Activated T-cell treated with anti-CD3 and anti-CD28 coated beads, Interleukin-2, amount 50 U/mL, for 4 hours (primary cell): ENCODE data around the gene NRP1. TPM values are rescaled to one million over a fixed set of nuclear protein-coding genes. Genes with fewer than 3 reads are reported as not detected.

Experiments used
- ATAC-seq, 2 donors: fragments of 200-7000 bp; cut with Tn5 transposase; one replicate each; pipeline ENCODE4 v1.10.0; 2021
- DNase-seq: peaks from one replicate; pipeline ENCODE4 v3.0.0-alpha.2; 2020
- H3K27me3 Mint-ChIP-seq: one replicate; pipeline ENCODE4 v1.8.0; 2021; ENCODE audit warnings: low read depth, mixed read lengths
- H3K36me3 Mint-ChIP-seq: one replicate; pipeline ENCODE4 v1.8.0; 2022; ENCODE audit warnings: mixed read lengths; ENCODE audit not compliant: insufficient read depth
- H3K4me1 Mint-ChIP-seq: one replicate; pipeline ENCODE4 v1.8.0; 2021; ENCODE audit warnings: low read depth, mixed read lengths
- H3K4me3 Mint-ChIP-seq: one replicate; pipeline ENCODE4 v1.8.0; 2021; ENCODE audit warnings: mild to moderate bottlenecking, moderate library complexity, mixed read lengths
- H3K9me3 Mint-ChIP-seq: one replicate; pipeline ENCODE4 v1.8.0; 2021; ENCODE audit warnings: mixed read lengths
- total RNA-seq, 3 donors: library from RNA; stranded (reverse); gene quantifications; one replicate each; pipeline ENCODE4 v1.2.1, GENCODE V29; 2021

NRP1 gene
- total RNA-seq, 3 donors from 2014 or later: 3.5 to 4.5 (median 4.0) TPM

DNA sequence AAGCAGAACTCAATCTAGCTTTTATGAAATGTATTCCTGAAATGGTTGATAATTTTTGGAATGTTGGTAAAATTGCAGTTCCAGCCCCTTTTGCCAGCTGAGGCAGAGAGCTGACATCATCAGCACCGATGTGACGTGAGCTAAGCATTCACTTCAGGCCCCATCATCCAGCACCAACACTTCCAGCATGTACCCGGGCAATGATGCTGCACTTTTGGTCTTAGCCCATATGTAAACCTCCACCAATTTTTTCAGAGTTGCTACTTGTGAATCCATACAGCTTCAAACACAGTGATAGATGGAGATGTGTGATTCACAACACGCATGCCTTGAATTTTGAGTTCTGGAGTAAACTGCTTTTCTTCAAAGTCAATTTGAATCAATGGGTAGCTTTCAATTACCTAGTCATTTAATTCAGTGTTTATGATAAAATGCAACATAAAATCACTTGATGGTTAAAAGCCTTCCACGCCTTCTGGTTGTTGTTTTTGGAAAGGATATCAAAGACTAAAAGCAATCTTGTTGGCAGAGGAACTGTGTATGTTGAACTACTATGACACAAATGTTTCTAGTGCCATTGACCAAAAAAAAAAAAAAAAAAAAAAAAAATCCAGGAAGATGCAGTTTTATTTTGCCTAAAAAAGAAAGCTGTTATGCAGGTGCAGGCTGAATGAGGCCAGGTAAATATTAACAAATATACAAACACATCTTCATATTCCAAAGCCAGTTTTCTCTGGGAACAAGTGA, 73.9 kb downstream of the NRP1 start:
- peaks cover 4% of the 10 kb centered on the region for H3K27me3 Mint-ChIP-seq
- no peaks in the 10 kb centered on the region for H3K9me3 Mint-ChIP-seq
- H3K4me3 Mint-ChIP-seq: no peak overlapping the region

DNA sequence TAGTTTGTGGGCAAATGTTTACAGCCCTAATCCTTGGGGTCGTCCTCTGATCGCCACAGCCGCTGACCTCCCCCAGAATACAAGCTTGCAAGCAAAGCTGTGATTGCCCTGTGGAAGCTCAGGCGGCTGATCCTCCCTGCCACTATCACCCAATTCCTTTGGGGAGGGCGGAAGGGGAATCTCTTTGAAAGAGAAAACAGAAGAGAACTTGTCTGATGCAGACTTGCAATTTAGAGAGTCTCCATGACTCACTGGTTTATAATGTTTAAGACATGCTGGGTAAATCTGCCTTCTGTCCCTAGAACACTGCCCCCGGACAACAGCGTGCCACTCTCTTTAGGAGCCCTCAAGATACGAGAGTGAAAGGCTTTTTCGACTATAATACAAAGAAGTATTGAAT, 75.5 kb downstream of the NRP1 start:
- Mint-ChIP-seq H3K4me3 (no peak overlapping the region), H3K27me3 (peaks cover 4% of the 10 kb centered on the region), H3K36me3 (no peaks in the 10 kb centered on the region), H3K9me3 (no peaks in the 10 kb centered on the region), H3K4me1 (peaks cover 8% of the 10 kb centered on the region)
- DNase-seq: no peak
- ATAC-seq: no peak

More for the DNA sequence above, 73.9 kb downstream of the NRP1 start:
- DNase-seq (no peak), ATAC-seq (no peak)
- Mint-ChIP-seq H3K36me3 (no peaks in the 10 kb centered on the region), H3K4me1 (peaks cover 22% of the 10 kb centered on the region)

DNA sequence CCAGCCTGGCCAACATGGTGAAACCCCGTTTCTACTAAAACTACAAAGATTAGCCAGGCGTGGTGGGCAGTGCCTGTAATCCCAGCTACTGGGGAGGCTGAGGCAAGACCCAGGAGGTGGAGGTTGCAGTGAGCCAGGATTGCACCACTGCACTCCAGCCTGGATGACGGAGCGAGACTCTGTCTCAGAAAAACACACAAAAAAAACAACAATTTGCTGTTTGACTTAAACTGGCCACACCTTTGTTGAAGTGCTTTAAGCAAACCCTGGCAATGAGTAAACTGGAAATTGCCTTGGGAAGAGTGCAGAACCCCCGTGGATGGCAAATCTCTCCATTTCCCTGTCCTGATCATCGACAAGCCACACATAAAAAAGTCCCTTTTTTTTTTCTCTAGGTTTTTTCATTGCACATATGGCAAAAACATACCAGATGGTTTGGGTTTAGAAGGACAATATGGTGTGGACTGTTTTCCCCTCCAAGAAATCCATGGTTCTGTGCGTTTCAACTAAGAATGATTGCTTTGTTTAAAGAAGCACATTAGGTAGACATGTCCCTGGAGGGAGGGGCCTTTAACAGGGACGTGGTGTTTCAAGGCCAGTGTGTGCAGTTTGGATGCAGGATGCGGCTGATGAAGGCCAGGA, 76.9 kb downstream of the NRP1 start:
- Mint-ChIP-seq H3K27me3 (peaks cover 4% of the 10 kb centered on the region), H3K36me3 (no peaks in the 10 kb centered on the region), H3K9me3 (no peaks in the 10 kb centered on the region), H3K4me1 (peaks cover 11% of the 10 kb centered on the region), H3K4me3 (no peak overlapping the region)
- DNase-seq: no peak
- ATAC-seq: no peak

DNA sequence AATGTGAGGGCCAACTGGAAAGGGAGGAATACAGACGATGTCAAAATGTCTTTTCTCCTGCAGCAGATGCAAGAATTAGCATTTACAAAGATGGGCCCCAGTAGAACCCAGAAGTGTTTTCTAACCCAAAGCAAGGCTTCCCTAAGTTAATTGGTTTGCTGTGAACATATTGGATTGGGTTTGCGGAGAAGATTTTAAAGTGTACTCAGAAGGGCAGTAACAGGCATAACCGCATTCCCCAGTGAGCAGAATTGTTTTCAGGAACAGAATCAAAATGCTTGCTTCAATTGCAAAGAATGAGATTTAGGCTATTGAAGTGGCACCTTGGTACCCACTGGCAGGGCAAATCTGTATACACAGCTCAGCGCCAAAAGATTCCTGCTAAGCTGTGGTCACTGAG, 78.0 kb downstream of the NRP1 start:
- Mint-ChIP-seq H3K36me3 (no peaks in the 10 kb centered on the region), H3K9me3 (no peaks in the 10 kb centered on the region)

DNA sequence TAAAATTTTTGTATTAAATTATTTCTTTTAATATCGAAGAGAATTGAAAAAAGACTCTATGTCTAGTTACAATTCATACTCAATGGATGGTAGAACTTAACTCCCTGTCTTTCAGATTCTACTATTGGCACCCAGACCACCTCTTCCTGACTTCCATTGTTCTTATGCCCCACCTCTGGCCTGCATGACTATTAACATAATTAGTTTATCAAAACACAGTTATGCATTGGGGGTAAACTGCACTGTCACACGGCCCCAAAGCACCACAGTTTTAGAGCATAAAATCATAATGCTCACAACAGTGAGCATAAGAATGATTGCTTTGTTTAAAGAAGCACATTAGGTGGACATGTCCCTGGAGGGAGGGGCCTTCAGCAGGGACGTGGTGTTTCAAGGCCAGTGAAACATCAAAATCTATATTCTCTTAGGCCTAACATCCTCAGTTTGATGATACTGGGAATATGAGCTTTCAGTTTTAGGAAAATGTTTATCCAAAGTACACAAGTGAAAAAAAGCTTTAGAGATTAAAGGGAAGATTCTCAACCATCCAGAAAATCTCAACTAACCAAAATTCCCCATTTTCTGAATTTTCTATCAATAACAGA, 79.8 kb downstream of the NRP1 start:
- ATAC-seq (no peak), DNase-seq (no peak)
- Mint-ChIP-seq H3K36me3 (no peaks in the 10 kb centered on the region), H3K27me3 (peaks cover 2% of the 10 kb centered on the region), H3K4me3 (no peak overlapping the region), H3K4me1 (peaks cover 33% of the 10 kb centered on the region), H3K9me3 (peaks cover 3% of the 10 kb centered on the region)

More for the DNA sequence above, 78.0 kb downstream of the NRP1 start:
- ATAC-seq (no peak), DNase-seq (no peak)
- Mint-ChIP-seq H3K27me3 (no peaks in the 10 kb centered on the region), H3K4me3 (no peak overlapping the region), H3K4me1 (peaks cover 21% of the 10 kb centered on the region)

DNA sequence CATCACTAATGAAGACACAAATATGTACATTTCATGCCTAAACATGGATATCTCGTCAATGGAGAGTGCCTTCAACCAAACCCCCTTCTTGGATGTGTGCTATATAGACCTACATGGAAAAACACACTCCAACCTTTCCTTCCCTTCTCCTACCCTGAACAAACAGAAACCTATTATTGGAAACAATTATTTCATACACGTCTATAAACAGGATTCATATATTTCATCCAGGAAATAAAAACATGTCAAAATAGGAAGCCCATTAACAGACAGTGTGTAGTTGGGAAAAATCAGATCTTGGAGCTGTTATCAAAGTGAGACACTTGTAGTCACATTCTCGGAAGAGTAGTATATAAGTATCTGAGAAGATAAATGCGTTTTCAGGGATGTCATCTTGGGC, 81.1 kb downstream of the NRP1 start:
- Mint-ChIP-seq H3K36me3 (no peaks in the 10 kb centered on the region), H3K4me1 (peaks cover 46% of the 10 kb centered on the region), H3K4me3 (no peak overlapping the region), H3K27me3 (peaks cover 2% of the 10 kb centered on the region), H3K9me3 (peaks cover 3% of the 10 kb centered on the region)
- ATAC-seq: no peak
- no peak for DNase-seq

DNA sequence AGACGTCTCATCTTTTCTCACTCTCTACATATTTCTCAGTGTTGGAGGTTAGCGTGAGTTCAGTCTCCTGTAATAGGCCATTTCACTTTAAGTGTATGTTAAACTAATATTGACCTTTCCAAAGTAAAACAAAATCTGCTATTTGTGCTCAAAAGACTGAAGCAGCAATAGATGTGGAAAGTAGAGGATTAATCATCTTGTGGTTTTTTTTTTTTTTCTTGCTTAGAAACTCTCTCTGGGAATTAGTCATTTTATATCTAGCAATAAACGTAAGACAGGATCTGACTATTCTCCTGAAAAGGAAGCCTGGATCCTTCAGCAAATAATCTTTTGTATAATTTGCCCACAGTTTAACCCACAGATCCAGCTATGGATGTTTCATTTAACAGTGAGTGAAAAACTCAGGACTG, 81.7 kb downstream of the NRP1 start:
- DNase-seq (no peak), ATAC-seq (peak; percentile 71 to 72)
- Mint-ChIP-seq H3K4me3 (no peak overlapping the region), H3K4me1 (peaks cover 52% of the 10 kb centered on the region), H3K9me3 (peaks cover 3% of the 10 kb centered on the region), H3K36me3 (no peaks in the 10 kb centered on the region), H3K27me3 (peaks cover 2% of the 10 kb centered on the region)

DNA sequence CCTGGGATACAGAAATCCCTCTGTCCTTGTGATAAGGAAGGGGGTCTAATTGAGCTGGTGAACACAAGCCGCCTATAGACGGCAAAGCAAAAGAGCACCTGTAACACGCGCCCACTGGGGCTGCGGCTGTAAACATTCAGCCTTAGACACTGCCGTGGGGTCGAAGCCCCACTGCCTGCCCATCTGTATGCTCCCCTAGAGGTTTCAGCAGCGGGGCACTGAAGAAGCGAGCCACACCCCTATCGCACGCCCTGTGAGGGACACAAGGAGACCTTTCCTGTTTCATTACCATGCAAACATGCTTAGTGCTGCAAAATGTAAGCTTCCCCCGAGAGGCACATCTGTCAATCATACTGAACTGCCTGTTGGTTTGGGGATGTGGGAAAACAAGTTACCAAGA, 82.1 kb downstream of the NRP1 start:
- H3K27me3 Mint-ChIP-seq: peaks cover 2% of the 10 kb centered on the region

DNA sequence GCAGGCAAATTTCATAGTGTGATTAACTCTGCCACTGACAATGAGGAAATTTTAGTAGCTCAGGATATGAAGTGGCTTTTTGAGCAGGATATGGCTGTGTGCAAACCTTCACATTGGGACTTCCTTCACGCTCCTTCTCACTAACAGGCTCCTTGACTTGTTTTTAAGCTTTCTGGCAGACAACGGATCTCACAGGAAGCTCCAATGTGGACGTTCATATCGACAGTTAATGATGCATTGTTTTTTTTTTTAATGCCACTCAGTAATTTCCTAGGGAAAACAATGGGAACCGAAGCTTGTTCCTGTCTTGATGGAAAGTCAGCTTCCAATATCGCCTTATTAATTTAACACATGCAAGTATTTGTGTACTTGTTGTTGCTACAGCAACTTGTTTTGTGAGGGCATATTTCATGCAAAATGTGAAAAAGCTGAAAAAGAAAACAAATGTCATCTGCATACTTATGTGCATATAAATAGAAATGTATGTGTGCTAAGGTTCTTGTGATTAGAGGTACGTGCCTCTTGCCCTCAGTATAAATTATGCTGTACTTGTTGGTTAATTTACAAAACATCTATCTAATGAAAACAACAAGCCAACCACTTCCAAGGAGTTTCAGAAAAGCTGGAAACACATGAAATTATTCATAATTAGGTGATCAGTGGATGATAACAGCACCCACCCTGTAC, 84.7 kb downstream of the NRP1 start:
- Mint-ChIP-seq H3K27me3 (peaks cover 2% of the 10 kb centered on the region), H3K4me3 (peak overlapping the region; percentile 33), H3K4me1 (peaks cover 68% of the 10 kb centered on the region), H3K36me3 (no peaks in the 10 kb centered on the region), H3K9me3 (peaks cover 3% of the 10 kb centered on the region)
- DNase-seq (no peak), ATAC-seq (no peak)

More for the DNA sequence above, 82.1 kb downstream of the NRP1 start:
- no peak for DNase-seq
- Mint-ChIP-seq H3K4me1 (peaks cover 56% of the 10 kb centered on the region), H3K36me3 (no peaks in the 10 kb centered on the region), H3K4me3 (no peak overlapping the region), H3K9me3 (peaks cover 3% of the 10 kb centered on the region)
- ATAC-seq: no peak

DNA sequence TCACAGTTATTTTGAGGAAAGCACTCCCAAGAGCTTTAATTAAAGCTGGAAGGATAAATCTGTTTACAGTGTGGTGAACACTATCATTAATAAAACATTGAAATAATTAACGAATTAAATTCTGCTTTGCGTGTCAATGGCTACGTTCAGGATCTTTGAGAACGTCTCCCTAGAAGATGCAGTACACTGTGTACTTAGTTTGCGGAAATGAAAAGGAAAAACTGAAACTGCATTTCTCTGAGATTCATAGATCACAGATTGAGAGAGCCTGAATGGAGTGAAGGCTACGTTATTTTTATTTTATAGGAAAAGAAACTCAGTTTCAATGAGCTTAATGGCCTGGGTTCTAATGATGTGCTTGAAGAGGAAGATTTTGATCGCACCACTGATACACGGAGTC, 85.3 kb downstream of the NRP1 start:
- ATAC-seq: no peak
- H3K9me3 Mint-ChIP-seq: peaks cover 3% of the 10 kb centered on the region
- no peak for DNase-seq
- no peaks in the 10 kb centered on the region for H3K36me3 Mint-ChIP-seq
- peaks cover 72% of the 10 kb centered on the region for H3K4me1 Mint-ChIP-seq
- H3K4me3 Mint-ChIP-seq: peak overlapping the region; percentile 33
- peaks cover 2% of the 10 kb centered on the region for H3K27me3 Mint-ChIP-seq

DNA sequence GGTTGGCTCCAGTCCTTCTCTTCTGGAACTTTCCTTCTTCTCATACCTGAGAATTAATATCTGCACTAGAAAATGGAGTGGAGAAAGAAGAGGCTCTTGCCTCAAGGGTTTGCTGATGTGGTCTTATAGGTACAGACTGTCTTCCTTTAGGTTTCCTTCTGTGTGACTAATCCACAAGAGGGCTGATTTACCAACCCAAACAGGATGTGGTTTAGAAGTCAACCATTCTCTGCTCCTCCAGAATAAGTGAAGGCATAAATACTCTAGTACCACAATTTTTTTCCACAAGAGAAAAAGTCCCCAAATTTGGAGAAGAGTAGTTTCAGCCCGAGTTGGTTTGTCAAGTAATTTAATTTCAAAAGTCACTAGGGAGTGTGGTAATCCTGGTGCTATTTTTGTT, 85.8 kb downstream of the NRP1 start:
- Mint-ChIP-seq H3K9me3 (peaks cover 3% of the 10 kb centered on the region), H3K27me3 (peaks cover 2% of the 10 kb centered on the region), H3K4me3 (peak overlapping the region; percentile 16), H3K36me3 (no peaks in the 10 kb centered on the region), H3K4me1 (peaks cover 72% of the 10 kb centered on the region)
- ATAC-seq (peak; percentile 85 to 89), DNase-seq (no peak)

DNA sequence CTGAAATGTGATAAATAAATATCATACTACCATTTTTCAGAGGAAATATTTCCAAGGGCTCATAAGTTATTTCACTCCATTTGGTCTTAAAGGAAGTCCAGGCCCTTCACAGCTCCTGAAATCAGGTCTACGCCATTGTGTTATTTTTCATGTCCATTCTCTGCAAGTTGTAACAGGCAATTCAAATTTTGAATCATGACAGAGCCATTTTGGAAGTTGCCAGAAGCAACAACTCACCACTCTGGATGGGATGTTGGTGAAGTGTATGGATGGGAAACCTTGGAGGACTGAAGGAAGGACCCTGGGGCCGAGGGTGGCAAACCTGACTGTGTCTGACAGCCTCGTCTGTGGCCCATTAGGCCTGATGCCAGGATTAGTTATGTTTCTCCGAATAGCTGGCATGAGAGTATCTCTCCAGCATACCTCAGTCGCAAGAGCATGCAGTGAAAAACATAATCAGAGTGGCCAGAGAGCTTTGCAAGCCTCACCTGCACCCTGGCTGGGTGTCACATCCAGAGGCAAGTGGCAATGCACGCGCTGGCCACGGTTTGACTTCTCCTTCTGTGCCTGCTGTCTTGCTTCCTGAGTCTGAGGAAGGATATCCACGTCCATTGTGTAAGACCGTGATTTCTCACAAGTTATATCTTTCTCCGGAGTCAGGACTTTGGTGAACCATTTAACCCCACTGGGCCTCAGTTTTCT, 87.1 kb downstream of the NRP1 start:
- Mint-ChIP-seq H3K4me3 (no peak overlapping the region), H3K27me3 (peaks cover 2% of the 10 kb centered on the region), H3K9me3 (peaks cover 3% of the 10 kb centered on the region), H3K4me1 (peaks cover 60% of the 10 kb centered on the region), H3K36me3 (no peaks in the 10 kb centered on the region)
- no peak for ATAC-seq
- DNase-seq: no peak

DNA sequence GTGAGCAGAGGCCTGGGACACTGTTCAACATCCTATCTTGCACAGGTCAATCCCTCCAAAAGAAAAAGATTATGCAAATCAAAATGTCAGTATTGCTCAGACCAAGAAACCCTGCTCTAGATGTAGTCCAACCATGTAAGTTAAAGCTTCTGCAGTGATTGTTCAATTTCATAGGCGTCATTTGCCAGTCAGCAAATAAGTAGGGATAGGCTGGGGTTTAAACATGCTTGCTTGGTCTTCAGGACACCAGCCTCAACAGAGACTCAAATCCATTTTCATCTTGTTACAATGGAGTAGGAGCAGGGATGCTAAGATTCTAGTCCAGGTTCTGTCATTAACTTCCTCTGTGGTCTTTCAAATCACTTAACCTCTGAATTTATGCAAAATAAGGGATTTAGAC, 89.1 kb downstream of the NRP1 start:
- Mint-ChIP-seq H3K4me3 (no peak overlapping the region), H3K9me3 (peaks cover 3% of the 10 kb centered on the region), H3K27me3 (no peaks in the 10 kb centered on the region), H3K4me1 (peaks cover 45% of the 10 kb centered on the region), H3K36me3 (no peaks in the 10 kb centered on the region)
- ATAC-seq (no peak), DNase-seq (no peak)
